PC-9 (cell line): ENCODE results near the gene COMT. TPM values are rescaled to one million over a fixed set of nuclear protein-coding genes. Genes with fewer than 3 reads are reported as not detected.
A peak's percentile ranks its signal among the peaks of the same experiment; 100 is the strongest.

Experiments used
- BruUV-seq: library from RNA; stranded (reverse); fragments of 400-500 nt; replicated peaks from 2 replicates; lab custom pipeline; 2021; lab: Mats Ljungman, UMichigan
- CTCF ChIA-PET: fragments of 300-600 bp; sonication (Branson Sonifier 250); formaldehyde crosslinking; loops from one replicate; lab custom pipeline; 2022; ENCODE audit warnings: antibody characterized with exemption; lab: Charles Lee
- POLR2A ChIA-PET: fragments of 300-600 bp; sonication (Branson Sonifier 250); formaldehyde crosslinking; loops from one replicate; lab custom pipeline; 2022; ENCODE audit warnings: antibody characterized with exemption; ENCODE audit not compliant: unreplicated experiment; lab: Charles Lee
- DNase-seq, 2 experiments: peaks; one replicate each; pipeline versions ENCODE4 v3.0.0 to v3.0.0-alpha.2; 2015 to 2022; ENCODE audit warnings: mixed read lengths in 1 of 2
- H2AFZ ChIP-seq: fragments of 200-600 bp; sonication (generic); 2 replicates; pipeline ENCODE4 v1.8.1; 2017; ENCODE audit warnings: antibody characterized with exemption
- H3F3A ChIP-seq: fragments of 200-600 bp; sonication (generic); 2 replicates; pipeline ENCODE4 v1.8.1; 2017; ENCODE audit warnings: antibody characterized with exemption, mild to moderate bottlenecking, low read depth; ENCODE audit not compliant: insufficient read depth
- H3K27ac ChIP-seq: fragments of 200-600 bp; sonication (generic); 2 replicates; pipeline ENCODE4 v1.6.1; 2016; ENCODE audit warnings: mixed run types
- H3K27me3 ChIP-seq: fragments of 200-600 bp; sonication (generic); 2 replicates; pipeline ENCODE4 v1.6.1; 2016; ENCODE audit warnings: low read depth, mixed run types; ENCODE audit not compliant: insufficient read depth
- H3K36me3 ChIP-seq: fragments of 200-600 bp; sonication (generic); 2 replicates; pipeline ENCODE4 v1.6.1; 2016; ENCODE audit warnings: low read depth, mixed run types
- H3K4me1 ChIP-seq: fragments of 200-600 bp; sonication (generic); replicated peaks from 2 replicates; pipeline ENCODE4 v1.6.1; 2016; ENCODE audit warnings: mixed run types; ENCODE audit not compliant: insufficient read depth
- H3K4me2 ChIP-seq: fragments of 200-600 bp; sonication (generic); 2 replicates; pipeline ENCODE4 v1.6.1; 2017; ENCODE audit warnings: mixed run types
- H3K4me3 ChIP-seq: fragments of 200-600 bp; sonication (generic); 2 replicates; pipeline ENCODE4 v1.6.1; 2016; ENCODE audit warnings: mixed run types
- H3K79me2 ChIP-seq: fragments of 200-600 bp; sonication (generic); 2 replicates; pipeline ENCODE4 v1.6.1; 2017; ENCODE audit warnings: low read depth, mixed run types
- H3K9me2 ChIP-seq: fragments of 200-600 bp; sonication (generic); 2 replicates; pipeline ENCODE4 v1.8.1; 2017; ENCODE audit warnings: mild to moderate bottlenecking; ENCODE audit not compliant: insufficient read depth
- H3K9me3 ChIP-seq: fragments of 200-600 bp; sonication (generic); 2 replicates; pipeline ENCODE4 v1.8.1; 2016; ENCODE audit warnings: low read depth; ENCODE audit not compliant: insufficient read depth
- H4K20me1 ChIP-seq: fragments of 200-600 bp; sonication (generic); 2 replicates; pipeline ENCODE4 v1.8.1; 2017; ENCODE audit not compliant: insufficient read depth
- EZH2 ChIP-seq: fragments of 200-600 bp; sonication (generic); IDR thresholded peaks from 2 replicates; pipeline ENCODE4 v1.8.0; 2017; ENCODE audit warnings: antibody characterized with exemption, low read depth
- intact Hi-C: fragments of 100-400 bp; cut with micrococcal nuclease; formaldehyde crosslinking; loops from one replicate; pipeline ENCODE4 v1.10.0; 2022; ENCODE audit not compliant: unreplicated experiment
- total RNA-seq: library from RNA; stranded (reverse); gene quantifications from 2 replicates; pipeline ENCODE4 v1.2.3, GENCODE V29; 2021
- TF ChIP-seq, protein P1 (sequence below): fragments of 200-600 bp; sonication (generic); conservative IDR thresholded peaks from 2 replicates; pipeline ENCODE4 v1.6.1; 2017; ENCODE audit warnings: mixed run types, antibody characterized with exemption, mild to moderate bottlenecking, moderate library complexity

Gene COMT
- total RNA-seq, 1 experiment from 2014 or later: 99.9 TPM

GRCh38 chr22:19981171-19981960 is 39.8 kb downstream of the COMT start:
- Histone ChIP-seq H4K20me1 (no peaks in the 10 kb centered on the region; the same call in 1 of the 2 replicates), H3K4me3 (no peak overlapping the region), H3K79me2 (no peaks in the 10 kb centered on the region), H3K4me2 (no peak overlapping the region), H3K36me3 (no peaks in the 10 kb centered on the region), H3F3A (no peaks in the 10 kb centered on the region), H3K27me3 (no peaks in the 10 kb centered on the region), H2AFZ (no peak overlapping the region), H3K27ac (no peak overlapping the region), H3K9me3 (no peaks in the 10 kb centered on the region), H3K4me1 (peaks cover 20% of the 10 kb centered on the region), H3K9me2 (no peaks in the 10 kb centered on the region)
- BruUV-seq: no TSS peak
- no peak for DNase-seq
- intact Hi-C loops: no loop called here
- CTCF ChIA-PET: no interaction called here
- POLR2A ChIA-PET: no interaction called here
- TF ChIP-seq EZH2: no peak
- TF ChIP-seq, protein P1, sequence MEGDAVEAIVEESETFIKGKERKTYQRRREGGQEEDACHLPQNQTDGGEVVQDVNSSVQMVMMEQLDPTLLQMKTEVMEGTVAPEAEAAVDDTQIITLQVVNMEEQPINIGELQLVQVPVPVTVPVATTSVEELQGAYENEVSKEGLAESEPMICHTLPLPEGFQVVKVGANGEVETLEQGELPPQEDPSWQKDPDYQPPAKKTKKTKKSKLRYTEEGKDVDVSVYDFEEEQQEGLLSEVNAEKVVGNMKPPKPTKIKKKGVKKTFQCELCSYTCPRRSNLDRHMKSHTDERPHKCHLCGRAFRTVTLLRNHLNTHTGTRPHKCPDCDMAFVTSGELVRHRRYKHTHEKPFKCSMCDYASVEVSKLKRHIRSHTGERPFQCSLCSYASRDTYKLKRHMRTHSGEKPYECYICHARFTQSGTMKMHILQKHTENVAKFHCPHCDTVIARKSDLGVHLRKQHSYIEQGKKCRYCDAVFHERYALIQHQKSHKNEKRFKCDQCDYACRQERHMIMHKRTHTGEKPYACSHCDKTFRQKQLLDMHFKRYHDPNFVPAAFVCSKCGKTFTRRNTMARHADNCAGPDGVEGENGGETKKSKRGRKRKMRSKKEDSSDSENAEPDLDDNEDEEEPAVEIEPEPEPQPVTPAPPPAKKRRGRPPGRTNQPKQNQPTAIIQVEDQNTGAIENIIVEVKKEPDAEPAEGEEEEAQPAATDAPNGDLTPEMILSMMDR: no peak

DNA sequence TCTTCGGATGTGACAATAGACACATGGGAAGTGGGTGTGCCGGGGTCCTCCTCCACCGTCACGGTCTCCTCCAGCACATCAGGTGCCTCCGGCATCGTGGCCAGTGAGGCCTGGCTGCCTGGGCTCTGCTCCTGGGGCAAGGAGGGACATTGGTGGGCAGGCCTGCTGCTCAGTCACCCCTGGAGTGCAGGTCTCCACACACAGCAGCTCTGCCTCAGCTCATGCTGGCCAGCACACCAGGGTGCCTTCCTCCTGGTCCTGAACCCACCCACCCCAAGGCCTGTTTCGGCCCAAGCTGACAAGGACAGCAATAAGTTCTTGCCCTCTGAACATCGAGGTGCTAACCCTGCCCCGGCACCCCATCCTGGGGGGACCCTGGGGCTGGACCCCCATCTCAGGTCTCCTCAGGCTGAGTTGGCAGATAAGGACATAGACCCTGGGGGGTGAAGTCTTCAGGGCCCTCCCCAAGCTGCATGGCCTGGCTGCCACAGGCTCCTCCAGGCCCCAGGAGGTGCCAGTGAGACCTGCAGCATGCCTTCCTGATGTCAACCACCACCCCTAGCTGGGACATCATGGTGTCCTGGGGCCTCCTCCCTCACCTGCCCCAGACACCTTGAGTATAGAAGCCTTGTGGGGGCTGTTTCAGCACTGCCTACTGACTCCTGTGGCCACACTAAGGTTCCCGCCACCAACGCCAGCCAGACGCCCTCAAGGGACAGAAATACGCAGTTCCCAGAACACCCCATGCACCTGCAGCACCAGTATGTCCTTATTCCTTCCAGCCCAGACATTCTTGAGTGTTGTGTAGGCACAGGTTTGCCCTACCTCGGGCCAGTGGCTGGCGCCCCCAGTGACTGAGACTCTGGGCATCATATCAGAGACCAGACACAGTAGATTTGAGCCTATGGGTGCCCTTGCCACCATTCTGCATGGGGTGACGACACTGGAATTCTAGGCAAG is 40.7 kb downstream of the COMT start:
- intact Hi-C loops: no loop called here
- Histone ChIP-seq H3F3A (no peaks in the 10 kb centered on the region), H3K9me2 (no peaks in the 10 kb centered on the region), H3K4me1 (peaks cover 20% of the 10 kb centered on the region), H3K27me3 (no peaks in the 10 kb centered on the region), H4K20me1 (no peaks in the 10 kb centered on the region; the same call in 1 of the 2 replicates), H2AFZ (no peak overlapping the region), H3K27ac (no peak overlapping the region), H3K4me2 (no peak overlapping the region), H3K36me3 (no peaks in the 10 kb centered on the region), H3K9me3 (no peaks in the 10 kb centered on the region), H3K4me3 (no peak overlapping the region), H3K79me2 (no peaks in the 10 kb centered on the region)
- CTCF ChIA-PET: interaction anchor here (0.5 kb wide), 1 partner anchor 587 kb away, joined by 3 read pairs; no protein-coding TSS in a partner anchor
- TF ChIP-seq EZH2: no peak
- TF ChIP-seq, protein P1: no peak
- POLR2A ChIA-PET: no interaction called here
- no TSS peak for BruUV-seq
- no peak for DNase-seq

GRCh38 chr22:19982991-19983578 is 41.5 kb downstream of the COMT start:
- Histone ChIP-seq H3K4me1 (peaks cover 20% of the 10 kb centered on the region), H3K36me3 (no peaks in the 10 kb centered on the region), H3K9me3 (no peaks in the 10 kb centered on the region), H3K27me3 (no peaks in the 10 kb centered on the region), H3K4me3 (no peak overlapping the region), H2AFZ (no peak overlapping the region), H3K9me2 (no peaks in the 10 kb centered on the region), H3F3A (no peaks in the 10 kb centered on the region), H4K20me1 (no peaks in the 10 kb centered on the region; the same call in 1 of the 2 replicates), H3K4me2 (no peak overlapping the region), H3K27ac (no peak overlapping the region), H3K79me2 (no peaks in the 10 kb centered on the region)
- POLR2A ChIA-PET: no interaction called here
- no TSS peak for BruUV-seq
- CTCF ChIA-PET: interaction anchor here (0.5 kb wide), 1 partner anchor 586 kb away, joined by 3 read pairs; no protein-coding TSS in a partner anchor
- intact Hi-C loops: no loop called here
- DNase-seq: peak in 1 of 2 experiments; percentile 64
- TF ChIP-seq, protein P1: no peak
- no peak for TF ChIP-seq EZH2
